ENCODE results near the gene PPP2R5C. TPM values are rescaled to one million over a fixed set of nuclear protein-coding genes. Genes with fewer than 3 reads are reported as not detected.

Gene PPP2R5C
- total and polyA plus RNA-seq, 3 donors from 2014 or later, result 106 to 166 (median 126) TPM

DNA sequence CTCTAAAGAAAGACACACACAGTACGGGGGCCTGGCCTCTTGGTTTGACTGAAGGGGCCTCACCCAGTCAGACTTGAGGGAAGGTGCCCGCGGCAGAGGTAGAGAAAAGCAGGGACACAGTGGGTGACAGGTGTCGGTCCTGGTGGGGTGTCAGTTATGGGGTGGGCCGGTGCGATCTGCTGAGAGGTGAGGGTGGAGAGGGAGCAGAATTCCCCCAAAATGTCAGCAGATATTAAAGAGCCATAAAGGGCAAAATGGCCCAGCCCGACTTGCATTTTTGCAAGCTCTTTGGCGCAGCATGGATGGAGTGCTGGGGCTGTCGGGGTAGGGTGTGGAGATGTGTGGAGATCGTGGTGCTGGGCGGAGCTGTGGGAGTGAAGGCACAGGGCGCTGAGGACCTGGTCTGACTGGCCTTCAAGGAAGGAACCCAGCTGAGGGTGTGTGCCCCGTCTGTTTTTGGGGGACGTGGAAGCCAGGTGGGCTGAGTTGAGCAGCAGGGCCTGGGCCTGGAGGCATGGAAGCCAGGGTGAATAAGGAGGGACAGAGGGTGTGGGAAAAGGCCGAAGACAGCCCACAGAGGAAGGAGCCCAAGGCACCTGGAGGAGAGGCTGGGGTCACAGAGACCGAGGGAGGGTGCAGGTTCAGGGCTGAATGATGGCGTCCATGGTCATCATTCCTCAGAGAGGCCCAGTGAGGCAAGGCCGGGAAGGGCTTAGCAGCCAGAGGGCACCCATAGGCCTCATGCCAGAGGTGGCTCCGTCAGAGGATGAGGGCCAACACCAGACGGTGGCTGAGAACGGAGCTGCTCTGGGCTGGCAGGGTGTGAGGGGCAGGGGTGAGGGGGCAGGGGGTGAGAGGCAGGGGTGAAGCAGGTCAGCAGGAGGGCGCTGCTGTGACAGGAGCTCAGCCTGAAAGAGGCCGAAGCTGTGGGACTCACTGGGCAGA lies 154.6 kb downstream of the PPP2R5C start:
- 92 to 93% methylated on average over 23 of the region's 23 CpGs for WGBS, 2 donors
- no peak overlapping the region for H3K27ac ChIP-seq
- H3K27me3 ChIP-seq, result no peaks in the 10 kb centered on the region
- no peaks in the 10 kb centered on the region for H3K4me1 ChIP-seq
- TF ChIP-seq, protein P1, sequence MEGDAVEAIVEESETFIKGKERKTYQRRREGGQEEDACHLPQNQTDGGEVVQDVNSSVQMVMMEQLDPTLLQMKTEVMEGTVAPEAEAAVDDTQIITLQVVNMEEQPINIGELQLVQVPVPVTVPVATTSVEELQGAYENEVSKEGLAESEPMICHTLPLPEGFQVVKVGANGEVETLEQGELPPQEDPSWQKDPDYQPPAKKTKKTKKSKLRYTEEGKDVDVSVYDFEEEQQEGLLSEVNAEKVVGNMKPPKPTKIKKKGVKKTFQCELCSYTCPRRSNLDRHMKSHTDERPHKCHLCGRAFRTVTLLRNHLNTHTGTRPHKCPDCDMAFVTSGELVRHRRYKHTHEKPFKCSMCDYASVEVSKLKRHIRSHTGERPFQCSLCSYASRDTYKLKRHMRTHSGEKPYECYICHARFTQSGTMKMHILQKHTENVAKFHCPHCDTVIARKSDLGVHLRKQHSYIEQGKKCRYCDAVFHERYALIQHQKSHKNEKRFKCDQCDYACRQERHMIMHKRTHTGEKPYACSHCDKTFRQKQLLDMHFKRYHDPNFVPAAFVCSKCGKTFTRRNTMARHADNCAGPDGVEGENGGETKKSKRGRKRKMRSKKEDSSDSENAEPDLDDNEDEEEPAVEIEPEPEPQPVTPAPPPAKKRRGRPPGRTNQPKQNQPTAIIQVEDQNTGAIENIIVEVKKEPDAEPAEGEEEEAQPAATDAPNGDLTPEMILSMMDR (IDR thresholded peaks at IDR 0.05), result no peak
- TF ChIP-seq POLR2A (IDR thresholded peaks at IDR 0.05), result no peak
- no peaks in the 10 kb centered on the region for H3K9me3 ChIP-seq
- no peak overlapping the region for H3K4me3 ChIP-seq
- intact Hi-C loops (cut with DNase I; ENCODE audit: low total_unique reads), result no loop called here
- no peak for DNase-seq
- H3K36me3 ChIP-seq (ENCODE audit: low read depth, missing control alignments), result no peaks in the 10 kb centered on the region

DNA sequence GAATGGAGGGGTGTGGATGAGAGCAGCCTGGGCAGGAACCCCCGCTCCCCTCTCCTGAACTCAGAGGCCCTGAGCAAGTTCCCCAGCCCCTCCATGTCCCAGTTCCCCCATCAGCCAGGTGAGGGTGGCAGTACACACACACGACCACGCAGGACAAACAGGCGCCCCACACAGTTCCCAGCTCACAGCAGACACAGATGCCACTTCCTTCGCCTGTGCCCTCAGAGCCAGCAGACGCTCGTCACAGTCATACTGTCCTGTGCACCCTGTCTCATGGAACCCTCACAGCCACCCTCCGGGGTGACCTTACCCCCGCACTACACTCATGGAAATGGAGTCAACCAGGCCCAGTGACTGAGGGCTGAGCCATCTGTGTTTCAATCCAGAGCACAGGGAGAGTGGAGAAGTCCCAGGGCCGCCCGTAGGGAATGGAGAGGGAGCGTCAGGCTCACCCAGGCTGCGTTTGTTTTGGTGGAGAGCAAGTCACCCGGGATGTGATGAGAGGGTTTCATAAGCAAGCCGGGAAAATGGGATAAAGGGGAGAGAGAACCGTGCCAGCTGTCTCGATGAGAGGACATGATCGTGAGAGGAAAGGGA lies 155.4 kb downstream of the PPP2R5C start:
- H3K9me3 ChIP-seq, result no peaks in the 10 kb centered on the region
- H3K4me3 ChIP-seq, result no peak overlapping the region
- no peak for TF ChIP-seq POLR2A (IDR thresholded peaks at IDR 0.05)
- TF ChIP-seq, protein P1 (IDR thresholded peaks at IDR 0.05), result no peak
- intact Hi-C loops (cut with DNase I; ENCODE audit: low total_unique reads), result no loop called here
- WGBS, 2 donors, result 83 to 87% methylated on average over 14 to 18 of the region's 18 CpGs
- no peak overlapping the region for H3K27ac ChIP-seq
- no peaks in the 10 kb centered on the region for H3K4me1 ChIP-seq
- no peaks in the 10 kb centered on the region for H3K27me3 ChIP-seq
- DNase-seq, result no peak
- no peaks in the 10 kb centered on the region for H3K36me3 ChIP-seq (ENCODE audit: low read depth, missing control alignments)

DNA sequence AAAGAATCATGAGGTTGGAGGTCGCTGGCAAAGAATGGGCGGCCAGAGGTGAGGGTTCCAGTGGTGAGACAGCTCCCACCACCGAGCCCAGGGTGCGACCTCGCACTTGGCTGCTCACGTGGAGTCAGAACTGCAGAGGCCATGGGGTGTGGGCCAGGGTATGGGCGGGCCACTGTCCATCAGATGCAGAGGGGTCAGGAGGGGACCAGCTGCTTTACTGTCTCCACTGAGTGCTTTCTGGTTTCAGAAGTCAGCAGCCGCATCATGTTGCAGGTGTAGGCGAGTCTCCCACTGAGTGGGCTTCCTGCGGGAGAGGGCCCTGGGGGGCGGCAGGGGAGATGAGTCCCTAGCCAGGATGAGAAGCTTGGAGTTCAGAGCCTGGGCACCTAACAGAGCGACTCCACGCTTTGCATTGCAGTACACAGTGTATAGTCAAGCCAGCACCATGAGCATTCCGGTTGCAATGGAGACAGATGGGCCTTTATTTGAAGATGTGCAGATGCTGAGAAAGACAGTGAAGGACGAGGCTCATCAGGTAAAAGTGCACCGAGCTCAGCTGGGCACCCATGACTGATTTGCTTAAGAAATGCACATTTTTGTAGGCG lies 156.0 kb downstream of the PPP2R5C start:
- no peak overlapping the region for H3K27ac ChIP-seq
- no peak overlapping the region for H3K4me3 ChIP-seq
- H3K4me1 ChIP-seq, result no peaks in the 10 kb centered on the region
- no peaks in the 10 kb centered on the region for H3K36me3 ChIP-seq (ENCODE audit: low read depth, missing control alignments)
- DNase-seq, result no peak
- intact Hi-C loops (cut with DNase I; ENCODE audit: low total_unique reads), result no loop called here
- no peaks in the 10 kb centered on the region for H3K27me3 ChIP-seq
- no peaks in the 10 kb centered on the region for H3K9me3 ChIP-seq
- no peak for TF ChIP-seq POLR2A (IDR thresholded peaks at IDR 0.05)
- TF ChIP-seq, protein P1 (IDR thresholded peaks at IDR 0.05), result no peak
- WGBS, 2 donors, result 81 to 85% methylated on average over 16 to 17 of the region's 17 CpGs

DNA sequence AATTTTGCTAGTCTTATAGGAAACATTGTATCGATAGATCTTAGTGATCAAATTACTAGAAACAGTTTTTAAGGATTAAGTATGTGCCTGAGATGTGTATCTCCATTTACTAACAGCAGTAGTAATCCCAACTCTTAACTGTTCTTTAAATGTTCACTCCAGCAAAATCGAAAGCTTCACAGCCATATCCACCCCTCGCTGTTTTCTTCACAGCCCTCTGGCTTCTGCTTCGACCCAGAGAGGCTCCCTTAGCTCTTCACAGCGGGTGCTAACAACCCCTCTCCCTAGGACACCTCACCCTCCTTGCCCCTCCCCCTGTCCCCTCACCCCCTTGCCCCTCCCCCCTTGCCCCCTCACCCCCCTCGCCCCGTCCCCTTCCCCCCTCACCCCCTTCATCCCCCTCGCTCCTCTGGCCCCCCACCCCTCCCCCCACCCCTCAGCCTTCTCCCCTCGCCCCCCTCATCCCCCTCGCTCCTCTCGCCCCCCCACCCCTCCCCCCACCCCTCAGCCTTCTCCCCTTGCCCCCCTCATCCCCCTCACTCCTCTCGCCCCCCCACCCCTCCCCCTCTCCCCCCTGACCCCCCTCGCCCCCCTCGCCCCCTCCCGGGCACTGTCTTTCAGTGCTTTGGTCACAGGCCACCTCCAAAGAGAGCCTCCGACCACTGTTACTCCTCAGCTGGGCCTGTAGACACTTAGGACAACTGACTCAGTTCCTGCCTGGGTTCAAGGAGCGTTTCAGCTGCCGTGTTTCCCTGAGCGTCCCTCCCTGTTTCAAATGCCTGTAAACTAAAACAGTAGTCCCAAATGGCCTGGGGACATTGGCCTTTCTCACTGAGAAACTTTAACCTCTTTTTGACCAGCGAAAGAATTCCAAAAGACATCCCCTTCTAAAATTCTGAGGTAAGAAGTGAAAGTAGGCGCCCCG lies 156.8 kb downstream of the PPP2R5C start:
- Histone ChIP-seq H3K27ac (no peak overlapping the region), H3K9me3 (no peaks in the 10 kb centered on the region), H3K36me3 (ENCODE audit: low read depth, missing control alignments) (no peaks in the 10 kb centered on the region), H3K27me3 (no peaks in the 10 kb centered on the region), H3K4me1 (no peaks in the 10 kb centered on the region), H3K4me3 (no peak overlapping the region)
- intact Hi-C loops (cut with DNase I; ENCODE audit: low total_unique reads), result no loop called here
- no peak for DNase-seq
- 78 to 81% methylated on average over 15 to 16 of the region's 22 CpGs for WGBS, 2 donors
- TF ChIP-seq POLR2A (IDR thresholded peaks at IDR 0.05), result no peak
- TF ChIP-seq, protein P1 (IDR thresholded peaks at IDR 0.05), result no peak

Measured in testis (tissue), 3 donors.